Keratinocyte (primary cell): ENCODE measurements around the gene RBM17.

Experiments used
- CTCF ChIP-seq, 3 experiments: IDR thresholded peaks in 1 of 3; conservative IDR thresholded peaks in 1 of 3; optimal IDR thresholded peaks in 1 of 3; 2 replicates in 2 of 3; 3 replicates in 1 of 3; pipeline versions ENCODE3 to v1.5.1; 2011; ENCODE audit warnings: low read length in 3 of 3, mild to moderate bottlenecking in 3 of 3, moderate library complexity in 2 of 3, control low read depth in 1 of 3, inconsistent platforms in 1 of 3; ENCODE audit not compliant: insufficient read depth in 2 of 3; ENCODE audit errors: extremely low read depth in 1 of 3
- EZH2 ChIP-seq: IDR thresholded peaks from one replicate; pipeline ENCODE4 v1.6.1; 2012; ENCODE audit warnings: inconsistent platforms, mild to moderate bottlenecking, low read length, moderate library complexity

- no peak for TF ChIP-seq CTCF (optimal IDR thresholded peaks at IDR 0.05 in 1 of 3, IDR thresholded peaks at IDR 0.05 in 1 of 3, conservative IDR thresholded peaks at IDR 0.05 in 1 of 3; ENCODE audit: extremely low read depth in 1 of 3, insufficient read depth in 2 of 3, low read length in 3 of 3)
- TF ChIP-seq EZH2 = no peak
Observed at GRCh38 chr10:6120691-6121090, 31.9 kb downstream of the RBM17 start.
